ENCODE results near the gene TMEM150C. TPM values are rescaled to one million over a fixed set of nuclear protein-coding genes. Genes with fewer than 3 reads are reported as not detected.
"Not testable (repeated sequence)": the region's sequence is repeated elsewhere in the genome, so short reads cannot be mapped to it uniquely, and the experiment has no call there.

TMEM150C gene
- total RNA-seq, 1 experiment from 2014 or later, result not detected

GRCh38 chr4:82559090-82559734 is 2.6 kb downstream of the TMEM150C start:
- not testable (repeated sequence) for H3K9me3 ChIP-seq (replicated peaks); H3K4me1 ChIP-seq (replicated peaks); H3K36me3 ChIP-seq; DNase-seq (ENCODE audit: low read depth in 1 of 2, low spot score in 2 of 2); H3K4me3 ChIP-seq; H3K27ac ChIP-seq
- peaks cover 52% of the 10 kb centered on the region for H3K27me3 ChIP-seq (replicated peaks)

GRCh38 chr4:82555276-82555675 is 6.5 kb downstream of the TMEM150C start:
- Histone ChIP-seq H3K4me3 (no peak overlapping the region), H3K9me3 (replicated peaks) (no peaks in the 10 kb centered on the region), H3K27ac (no peak overlapping the region), H3K4me1 (replicated peaks) (no peaks in the 10 kb centered on the region), H3K27me3 (replicated peaks) (peaks cover 35% of the 10 kb centered on the region), H3K36me3 (no peaks in the 10 kb centered on the region)
- DNase-seq (ENCODE audit: low read depth in 1 of 2, low spot score in 2 of 2), result no peak

GRCh38 chr4:82553020-82553419 is 8.8 kb downstream of the TMEM150C start:
- H3K27ac ChIP-seq, result no peak overlapping the region
- no peak for DNase-seq (ENCODE audit: low read depth in 1 of 2, low spot score in 2 of 2)
- H3K4me3 ChIP-seq, result no peak overlapping the region
- H3K9me3 ChIP-seq (replicated peaks), result no peaks in the 10 kb centered on the region
- H3K27me3 ChIP-seq (replicated peaks), result peaks cover 21% of the 10 kb centered on the region
- H3K4me1 ChIP-seq (replicated peaks), result no peaks in the 10 kb centered on the region
- no peaks in the 10 kb centered on the region for H3K36me3 ChIP-seq

- H3K27ac ChIP-seq, result no peak overlapping the region
- H3K4me1 ChIP-seq (replicated peaks), result no peaks in the 10 kb centered on the region
- no peaks in the 10 kb centered on the region for H3K9me3 ChIP-seq (replicated peaks)
- peaks cover 17% of the 10 kb centered on the region for H3K27me3 ChIP-seq (replicated peaks)
- no peak for DNase-seq (ENCODE audit: low read depth in 1 of 2, low spot score in 2 of 2)
- H3K36me3 ChIP-seq, result no peaks in the 10 kb centered on the region
- no peak overlapping the region for H3K4me3 ChIP-seq
Observed at GRCh38 chr4:82551734-82552133, 10.1 kb downstream of the TMEM150C start.

- not testable (repeated sequence) for H3K4me1 ChIP-seq (replicated peaks); H3K9me3 ChIP-seq (replicated peaks); DNase-seq (ENCODE audit: low read depth in 1 of 2, low spot score in 2 of 2); H3K27ac ChIP-seq; H3K36me3 ChIP-seq; H3K4me3 ChIP-seq; H3K27me3 ChIP-seq (replicated peaks)
Observed at GRCh38 chr4:82547850-82548249, 13.9 kb downstream of the TMEM150C start.

GRCh38 chr4:82543131-82543530 is 18.7 kb downstream of the TMEM150C start:
- Histone ChIP-seq H3K36me3 (no peaks in the 10 kb centered on the region), H3K27ac (no peak overlapping the region), H3K9me3 (replicated peaks) (no peaks in the 10 kb centered on the region), H3K4me3 (no peak overlapping the region), H3K4me1 (replicated peaks) (no peaks in the 10 kb centered on the region), H3K27me3 (replicated peaks) (no peaks in the 10 kb centered on the region; the same call in 1 of the 2 replicates)
- no peak for DNase-seq (ENCODE audit: low read depth in 1 of 2, low spot score in 2 of 2)

- H3K4me3 ChIP-seq, result no peak overlapping the region
- no peaks in the 10 kb centered on the region for H3K36me3 ChIP-seq
- H3K27ac ChIP-seq, result no peak overlapping the region
- no peaks in the 10 kb centered on the region for H3K4me1 ChIP-seq (replicated peaks)
- no peaks in the 10 kb centered on the region for H3K9me3 ChIP-seq (replicated peaks)
- no peaks in the 10 kb centered on the region; the same call in 1 of the 2 replicates for H3K27me3 ChIP-seq (replicated peaks)
- no peak for DNase-seq (ENCODE audit: low read depth in 1 of 2, low spot score in 2 of 2)
Observed at GRCh38 chr4:82542642-82543041, 19.1 kb downstream of the TMEM150C start.

GRCh38 chr4:82529322-82529721 is 32.5 kb downstream of the TMEM150C start:
- peaks cover 5% of the 10 kb centered on the region for H3K4me1 ChIP-seq (replicated peaks)
- DNase-seq (ENCODE audit: low read depth in 1 of 2, low spot score in 2 of 2), result no peak
- peaks cover 10% of the 10 kb centered on the region; the same call in 1 of the 2 replicates for H3K9me3 ChIP-seq (replicated peaks)
- H3K4me3 ChIP-seq, result no peak overlapping the region
- H3K27ac ChIP-seq, result no peak overlapping the region
- H3K27me3 ChIP-seq (replicated peaks), result no peaks in the 10 kb centered on the region
- no peaks in the 10 kb centered on the region for H3K36me3 ChIP-seq

- Histone ChIP-seq H3K27ac (no peak overlapping the region), H3K9me3 (replicated peaks) (peaks cover 10% of the 10 kb centered on the region; the same call in 1 of the 2 replicates), H3K4me3 (no peak overlapping the region), H3K36me3 (no peaks in the 10 kb centered on the region), H3K27me3 (replicated peaks) (no peaks in the 10 kb centered on the region), H3K4me1 (replicated peaks) (peaks cover 5% of the 10 kb centered on the region)
- DNase-seq (ENCODE audit: low read depth in 1 of 2, low spot score in 2 of 2), result no peak
Observed at GRCh38 chr4:82528868-82529267, 32.9 kb downstream of the TMEM150C start.

GRCh38 chr4:82528074-82528473 is 33.7 kb downstream of the TMEM150C start:
- H3K27me3 ChIP-seq (replicated peaks), result no peaks in the 10 kb centered on the region
- H3K36me3 ChIP-seq, result no peaks in the 10 kb centered on the region
- no peak for DNase-seq (ENCODE audit: low read depth in 1 of 2, low spot score in 2 of 2)
- H3K4me1 ChIP-seq (replicated peaks), result peaks cover 5% of the 10 kb centered on the region
- H3K4me3 ChIP-seq, result no peak overlapping the region
- H3K9me3 ChIP-seq (replicated peaks), result peaks cover 10% of the 10 kb centered on the region; the same call in 1 of the 2 replicates
- no peak overlapping the region for H3K27ac ChIP-seq

GRCh38 chr4:82525307-82525911 is 36.4 kb downstream of the TMEM150C start:
- no peak for DNase-seq (ENCODE audit: low read depth in 1 of 2, low spot score in 2 of 2)
- Histone ChIP-seq H3K27me3 (replicated peaks) (no peaks in the 10 kb centered on the region), H3K9me3 (replicated peaks) (peaks cover 9% of the 10 kb centered on the region; the same call in 1 of the 2 replicates), H3K27ac (no peak overlapping the region), H3K36me3 (no peaks in the 10 kb centered on the region), H3K4me1 (replicated peaks) (peaks cover 5% of the 10 kb centered on the region), H3K4me3 (no peak overlapping the region)

GRCh38 chr4:82524570-82525152 is 37.1 kb downstream of the TMEM150C start:
- H3K27ac ChIP-seq, result no peak overlapping the region
- peaks cover 7% of the 10 kb centered on the region for H3K4me1 ChIP-seq (replicated peaks)

GRCh38 chr4:82523179-82523578 is 38.6 kb downstream of the TMEM150C start:
- Histone ChIP-seq H3K9me3 (replicated peaks) (no peaks in the 10 kb centered on the region), H3K4me1 (replicated peaks) (peaks cover 17% of the 10 kb centered on the region), H3K27ac (no peak overlapping the region), H3K4me3 (no peak overlapping the region), H3K36me3 (no peaks in the 10 kb centered on the region), H3K27me3 (replicated peaks) (no peaks in the 10 kb centered on the region)
- DNase-seq (ENCODE audit: low read depth in 1 of 2, low spot score in 2 of 2), result no peak

More at GRCh38 chr4:82524570-82525152, 37.1 kb downstream of the TMEM150C start:
- no peak for DNase-seq (ENCODE audit: low read depth in 1 of 2, low spot score in 2 of 2)
- no peaks in the 10 kb centered on the region for H3K36me3 ChIP-seq
- peaks cover 1% of the 10 kb centered on the region; the same call in 1 of the 2 replicates for H3K9me3 ChIP-seq (replicated peaks)
- no peak overlapping the region for H3K4me3 ChIP-seq
- no peaks in the 10 kb centered on the region for H3K27me3 ChIP-seq (replicated peaks)

GRCh38 chr4:82522472-82522871 is 39.3 kb downstream of the TMEM150C start:
- no peak for DNase-seq (ENCODE audit: low read depth in 1 of 2, low spot score in 2 of 2)
- Histone ChIP-seq H3K4me3 (no peak overlapping the region), H3K27me3 (replicated peaks) (no peaks in the 10 kb centered on the region), H3K9me3 (replicated peaks) (no peaks in the 10 kb centered on the region), H3K27ac (no peak overlapping the region), H3K4me1 (replicated peaks) (peaks cover 20% of the 10 kb centered on the region), H3K36me3 (no peaks in the 10 kb centered on the region)

Data from SJSA1 (cell line).